GM23248 (cell line): ENCODE results near the gene BMPR1B. TPM values are rescaled to one million over a fixed set of nuclear protein-coding genes. Genes with fewer than 3 reads are reported as not detected.

Source experiments
- DNase-seq: peaks from one replicate; pipeline ENCODE4 v3.0.0-alpha.2; 2015
- H2AFZ ChIP-seq: fragments of 200-600 bp; sonication (generic); 2 replicates; pipeline ENCODE4 v1.6.1; 2016; ENCODE audit warnings: antibody characterized with exemption
- H3F3A ChIP-seq: fragments of 200-600 bp; sonication (generic); 2 replicates; pipeline ENCODE4 v1.6.1; 2016; ENCODE audit warnings: mild to moderate bottlenecking, antibody characterized with exemption, mixed run types; ENCODE audit not compliant: insufficient read depth
- H3K27ac ChIP-seq: fragments of 200-600 bp; sonication (generic); 2 replicates; pipeline ENCODE4 v1.5.1; 2016; ENCODE audit warnings: mild to moderate bottlenecking
- H3K27me3 ChIP-seq: fragments of 200-600 bp; sonication (generic); replicated peaks from 2 replicates; pipeline ENCODE4 v1.6.1; 2016; ENCODE audit warnings: mild to moderate bottlenecking; ENCODE audit not compliant: insufficient read depth
- H3K36me3 ChIP-seq: fragments of 200-600 bp; sonication (generic); 2 replicates; pipeline ENCODE4 v1.6.1; 2016; ENCODE audit warnings: low read depth, mild to moderate bottlenecking
- H3K4me1 ChIP-seq: fragments of 200-600 bp; sonication (generic); 2 replicates; pipeline ENCODE4 v1.6.1; 2016; ENCODE audit warnings: mild to moderate bottlenecking; ENCODE audit not compliant: insufficient read depth
- H3K4me2 ChIP-seq: fragments of 200-600 bp; sonication (generic); one replicate; pipeline ENCODE4 v1.6.1; 2016; ENCODE audit warnings: mild to moderate bottlenecking; ENCODE audit not compliant: unreplicated experiment
- H3K4me3 ChIP-seq: fragments of 200-600 bp; sonication (generic); 2 replicates; pipeline ENCODE4 v1.5.1; 2016; ENCODE audit warnings: mild to moderate bottlenecking
- H3K79me2 ChIP-seq: fragments of 200-600 bp; sonication (generic); 2 replicates; pipeline ENCODE4 v1.6.1; 2016; ENCODE audit warnings: mild to moderate bottlenecking; ENCODE audit not compliant: insufficient read depth
- H3K9ac ChIP-seq: fragments of 200-600 bp; sonication (generic); 2 replicates; pipeline ENCODE4 v1.6.1; 2016; ENCODE audit warnings: mild to moderate bottlenecking
- H3K9me2 ChIP-seq: fragments of 200-600 bp; sonication (generic); 2 replicates; pipeline ENCODE4 v1.6.1; 2016; ENCODE audit warnings: mixed run types, mild to moderate bottlenecking, moderate library complexity; ENCODE audit not compliant: insufficient read depth
- H3K9me3 ChIP-seq: fragments of 200-600 bp; sonication (generic); one replicate; pipeline ENCODE4 v1.6.1; 2017; ENCODE audit warnings: low read depth
- H4K20me1 ChIP-seq: fragments of 200-600 bp; sonication (generic); 2 replicates; pipeline ENCODE4 v1.6.0; 2016; ENCODE audit not compliant: insufficient read depth
- EZH2 ChIP-seq: fragments of 200-600 bp; sonication (generic); IDR thresholded peaks from 2 replicates; pipeline ENCODE4 v1.6.1; 2018; ENCODE audit warnings: antibody characterized with exemption, mild to moderate bottlenecking; ENCODE audit not compliant: insufficient read depth, poor library complexity, severe bottlenecking
- EZH2phosphoT487 ChIP-seq: fragments of 200-600 bp; sonication (generic); IDR thresholded peaks from 2 replicates; pipeline ENCODE4 v1.6.1; 2018; ENCODE audit warnings: antibody characterized with exemption, moderate library complexity, mild to moderate bottlenecking, low read depth; ENCODE audit not compliant: insufficient read depth
- whole genome bisulfite sequencing, 2 experiments: methylation state at CpG; one replicate each; pipeline ENCODE4 v1.1.6; 2015 to 2017; ENCODE audit warnings: low lambda C conversion rate in 2 of 2, low coverage in 1 of 2; ENCODE audit errors: missing lambda C conversion rate in 2 of 2; 5-methylcytosine and 5-hydroxymethylcytosine counted together
- in situ Hi-C: fragments of 300-500 bp; cut with MboI; formaldehyde crosslinking; loops from 2 replicates; pipeline ENCODE4 v1.15.0; 2020
- polyA plus RNA-seq: library from polyadenylated mRNA; unstranded; fragments of >200 nt; fragmentation: Nextera tagmentation; extraction: Ambion mirVana; gene quantifications from 2 replicates; pipeline ENCODE4 v1.2.1, GENCODE V29; 2016
- total RNA-seq: library from RNA; depleted of rRNA; stranded (reverse); fragments of >200 nt; shearing (Covaris generic); gene quantifications from 2 replicates; pipeline ENCODE4 v1.2.3, GENCODE V29; 2014

The BMPR1B gene
- total and polyA plus RNA-seq, 2 experiments from 2014 or later = 0.60 to 0.76 TPM

- peaks cover 8% of the 10 kb centered on the region; the same call in 1 of the 2 replicates for H3K4me1 ChIP-seq
- no peak overlapping the region for H3K9ac ChIP-seq
Observed at GRCh38 chr4:94765648-94766047, 7.9 kb downstream of the BMPR1B start.

GRCh38 chr4:94766856-94767255 lies 9.1 kb downstream of the BMPR1B start:
- no peak overlapping the region for H3K9ac ChIP-seq
- no peaks in the 10 kb centered on the region for H3K79me2 ChIP-seq
- no peaks in the 10 kb centered on the region for H3K9me3 ChIP-seq
- no peaks in the 10 kb centered on the region for H4K20me1 ChIP-seq
- no peaks in the 10 kb centered on the region; the same call in 1 of the 2 replicates for H3F3A ChIP-seq
- H3K4me3 ChIP-seq = no peak overlapping the region
- TF ChIP-seq EZH2phosphoT487 (no peak), EZH2 (no peak)
- H3K4me2 ChIP-seq = no peak overlapping the region
- H3K36me3 ChIP-seq = no peaks in the 10 kb centered on the region
- 29 to 31% methylated on average over 3 of the region's 3 CpGs for WGBS, 2 experiments
- H3K27ac ChIP-seq = no peak overlapping the region
- H3K27me3 ChIP-seq = no peaks in the 10 kb centered on the region
- in situ Hi-C loops = no loop called here
- no peaks in the 10 kb centered on the region for H3K9me2 ChIP-seq
- DNase-seq = peak; percentile 80
- H2AFZ ChIP-seq = no peak overlapping the region
- H3K4me1 ChIP-seq = peaks cover 8% of the 10 kb centered on the region; the same call in 1 of the 2 replicates

More at GRCh38 chr4:94765648-94766047, 7.9 kb downstream of the BMPR1B start:
- Histone ChIP-seq H3K9me3 (no peaks in the 10 kb centered on the region), H3K4me2 (no peak overlapping the region), H3K4me3 (no peak overlapping the region), H3K27me3 (no peaks in the 10 kb centered on the region), H3K9me2 (no peaks in the 10 kb centered on the region), H3F3A (no peaks in the 10 kb centered on the region; the same call in 1 of the 2 replicates), H3K36me3 (no peaks in the 10 kb centered on the region), H3K27ac (no peak overlapping the region), H4K20me1 (no peaks in the 10 kb centered on the region), H3K79me2 (no peaks in the 10 kb centered on the region), H2AFZ (no peak overlapping the region)
- no peak for DNase-seq
- WGBS, 2 experiments = 66 to 74% methylated on average over 4 of the region's 4 CpGs
- in situ Hi-C loops = no loop called here
- no peak for TF ChIP-seq EZH2phosphoT487
- no peak for TF ChIP-seq EZH2

GRCh38 chr4:94767446-94767845 lies 9.7 kb downstream of the BMPR1B start:
- no peaks in the 10 kb centered on the region for H3K9me2 ChIP-seq
- H3K27ac ChIP-seq = no peak overlapping the region
- H3K4me3 ChIP-seq = no peak overlapping the region
- no peaks in the 10 kb centered on the region for H3K79me2 ChIP-seq
- H3K27me3 ChIP-seq = no peaks in the 10 kb centered on the region
- no peak overlapping the region for H2AFZ ChIP-seq
- H3F3A ChIP-seq = no peaks in the 10 kb centered on the region; the same call in 1 of the 2 replicates
- no peaks in the 10 kb centered on the region for H4K20me1 ChIP-seq
- no peak overlapping the region for H3K9ac ChIP-seq
- in situ Hi-C loops = no loop called here
- H3K9me3 ChIP-seq = no peaks in the 10 kb centered on the region
- no peaks in the 10 kb centered on the region for H3K36me3 ChIP-seq
- WGBS, 2 experiments = 98 to 100% methylated on average over 1 of the region's 1 CpG
- H3K4me2 ChIP-seq = no peak overlapping the region
- peaks cover 8% of the 10 kb centered on the region; the same call in 1 of the 2 replicates for H3K4me1 ChIP-seq
- no peak for TF ChIP-seq EZH2phosphoT487
- DNase-seq = no peak

GRCh38 chr4:94782707-94783106 lies 25.0 kb downstream of the BMPR1B start:
- Histone ChIP-seq H3K79me2 (no peaks in the 10 kb centered on the region), H3K4me1 (no peaks in the 10 kb centered on the region), H3K27me3 (no peaks in the 10 kb centered on the region), H3K9ac (no peak overlapping the region), H3K4me3 (no peak overlapping the region), H4K20me1 (no peaks in the 10 kb centered on the region), H3K4me2 (no peak overlapping the region), H2AFZ (no peak overlapping the region), H3K9me3 (no peaks in the 10 kb centered on the region), H3K36me3 (no peaks in the 10 kb centered on the region), H3K9me2 (no peaks in the 10 kb centered on the region), H3K27ac (no peak overlapping the region), H3F3A (no peaks in the 10 kb centered on the region)
- DNase-seq = no peak
- 3 to 5% methylated on average over 1 of the region's 1 CpG for WGBS, 2 experiments
- in situ Hi-C loops = no loop called here
- no peak for TF ChIP-seq EZH2phosphoT487
- TF ChIP-seq EZH2 = no peak

- Histone ChIP-seq H4K20me1 (no peaks in the 10 kb centered on the region), H3K27ac (no peak overlapping the region), H2AFZ (no peak overlapping the region), H3K27me3 (no peaks in the 10 kb centered on the region), H3K4me3 (no peak overlapping the region), H3K4me2 (no peak overlapping the region), H3K9me2 (no peaks in the 10 kb centered on the region), H3K9me3 (no peaks in the 10 kb centered on the region), H3K79me2 (no peaks in the 10 kb centered on the region), H3K4me1 (no peaks in the 10 kb centered on the region), H3K36me3 (no peaks in the 10 kb centered on the region), H3F3A (no peaks in the 10 kb centered on the region), H3K9ac (no peak overlapping the region)
- 66 to 68% methylated on average over 4 of the region's 4 CpGs for WGBS, 2 experiments
- no peak for DNase-seq
- no peak for TF ChIP-seq EZH2phosphoT487
- no peak for TF ChIP-seq EZH2
- in situ Hi-C loops = no loop called here
Observed at GRCh38 chr4:94791701-94792100, 33.9 kb downstream of the BMPR1B start.
